HG02678 (cell line): Measurements from ENCODE around the gene KCNV2.
"Not testable (repeated sequence)": the region's sequence is repeated elsewhere in the genome, so short reads cannot be mapped to it uniquely, and the experiment has no call there.

Source experiments
- ATAC-seq: cut with Tn5 transposase; IDR thresholded peaks from one replicate; pipeline ENCODE4 v1.9.1; 2021; ENCODE audit warnings: mild to moderate bottlenecking, moderate library complexity; ENCODE audit not compliant: unreplicated experiment

KCNV2 gene

DNA sequence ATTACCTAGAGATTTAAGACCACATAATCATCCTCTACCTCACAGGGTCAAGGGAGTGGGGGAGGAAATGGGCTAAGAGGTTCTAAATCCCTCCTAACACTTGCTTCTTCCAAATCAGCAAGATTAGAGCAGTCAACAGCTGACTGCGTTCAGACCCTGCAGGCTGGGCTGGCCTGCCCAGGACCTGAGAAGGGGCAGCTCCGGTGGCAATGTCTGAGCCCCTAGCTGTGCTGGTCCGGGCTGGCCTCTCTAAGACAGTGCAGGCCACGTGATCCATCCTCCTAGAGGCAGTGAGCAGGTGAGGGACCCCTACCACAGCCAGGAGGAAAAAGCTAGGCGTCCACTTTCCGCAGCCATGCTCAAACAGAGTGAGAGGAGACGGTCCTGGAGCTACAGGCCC lies at the start of gene KCNV2:
TSS of gene KCNV2 (plus strand) at position 126 of the 400 bp plus-strand sequence. CDS start at position 356, 230 bp downstream.
- ATAC-seq = no peak

DNA sequence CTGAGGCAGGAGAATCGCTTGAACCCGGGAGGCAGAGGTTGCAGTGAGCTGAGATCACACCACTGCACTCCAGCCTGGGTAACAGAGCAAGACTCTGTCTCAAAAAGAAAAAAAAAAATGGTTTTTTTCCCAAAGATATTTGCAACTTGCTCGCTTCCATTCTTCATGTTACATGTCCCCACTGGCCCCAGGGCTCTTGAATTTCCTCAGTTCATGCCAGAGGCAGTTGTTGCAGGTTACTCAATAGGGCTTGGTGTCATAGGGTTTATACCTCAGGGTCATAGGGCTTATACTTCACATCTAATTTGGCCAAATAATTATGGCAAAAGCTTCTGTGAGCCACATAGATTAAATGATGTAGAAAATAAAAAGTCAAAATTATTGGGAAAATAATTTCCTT lies 44.1 kb upstream of the KCNV2 start:
- no peak for ATAC-seq

DNA sequence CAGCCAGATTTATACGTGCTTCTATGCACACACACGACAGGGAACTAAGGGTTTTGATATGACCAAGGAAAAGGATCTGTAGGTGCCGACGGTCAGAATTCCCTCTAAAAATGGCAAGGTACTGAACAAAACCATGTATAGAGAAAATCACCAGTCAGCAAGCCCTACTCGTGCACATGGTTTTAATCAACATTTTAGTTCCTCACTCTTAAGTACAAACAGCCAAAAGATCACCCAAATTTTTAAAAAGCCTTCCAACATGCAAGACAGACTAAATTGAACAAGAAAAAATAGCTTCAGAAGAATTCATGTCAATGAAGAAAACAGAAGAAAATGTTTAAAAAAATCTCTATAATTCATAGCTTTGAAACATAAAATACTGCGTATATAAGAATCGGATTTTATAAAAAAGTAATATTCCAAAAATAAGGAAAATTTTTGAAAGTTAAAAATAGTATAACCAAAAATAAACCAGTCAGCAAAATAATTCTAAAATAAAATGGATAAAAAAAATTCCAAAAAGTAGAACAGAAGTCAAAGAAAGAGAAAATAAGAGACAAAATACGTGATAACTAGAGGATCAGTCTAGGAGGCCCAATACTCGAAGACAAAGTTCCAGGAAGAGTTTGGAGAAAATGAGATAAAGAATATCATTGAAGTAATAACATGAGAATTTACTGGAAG lies 43.0 kb upstream of the KCNV2 start:
- no peak for ATAC-seq

DNA sequence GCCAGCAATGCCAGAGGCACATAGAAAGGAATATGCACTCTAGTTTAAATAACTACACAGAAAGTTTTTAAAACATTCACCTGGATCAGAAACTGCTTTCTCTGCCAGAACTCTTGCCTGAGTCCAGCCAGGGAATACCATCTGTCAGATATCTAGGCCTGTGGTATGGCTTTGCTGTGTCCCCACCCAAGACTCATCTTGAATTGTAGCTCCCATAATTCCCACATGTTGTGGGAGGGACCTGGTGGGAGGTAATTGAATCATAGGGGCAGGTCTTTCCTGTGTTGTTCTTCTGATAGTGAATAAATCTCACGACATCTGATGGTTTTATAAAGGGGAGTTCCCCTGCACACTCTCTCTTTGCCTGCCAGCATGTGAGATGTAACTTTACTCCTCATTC lies 41.5 kb upstream of the KCNV2 start:
- no peak for ATAC-seq

DNA sequence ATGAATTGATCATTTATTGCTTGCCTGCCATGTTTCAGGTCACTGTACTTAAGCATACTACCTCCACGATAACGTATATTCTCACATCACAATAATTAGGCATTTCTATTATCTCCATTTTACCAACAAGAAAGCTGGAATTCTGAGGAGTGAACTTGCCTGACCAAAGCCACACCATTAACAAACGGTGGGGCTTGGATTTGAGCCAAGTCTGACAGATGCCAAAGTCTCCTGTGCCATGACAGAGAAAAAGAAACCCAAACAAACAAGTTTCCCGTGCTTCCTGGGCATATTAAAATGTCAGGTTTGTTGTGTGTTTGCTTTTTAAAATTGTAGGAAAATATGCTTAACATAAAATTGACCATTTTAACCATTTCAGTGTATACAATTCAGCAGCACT lies 40.8 kb upstream of the KCNV2 start:
- ATAC-seq = no peak

DNA sequence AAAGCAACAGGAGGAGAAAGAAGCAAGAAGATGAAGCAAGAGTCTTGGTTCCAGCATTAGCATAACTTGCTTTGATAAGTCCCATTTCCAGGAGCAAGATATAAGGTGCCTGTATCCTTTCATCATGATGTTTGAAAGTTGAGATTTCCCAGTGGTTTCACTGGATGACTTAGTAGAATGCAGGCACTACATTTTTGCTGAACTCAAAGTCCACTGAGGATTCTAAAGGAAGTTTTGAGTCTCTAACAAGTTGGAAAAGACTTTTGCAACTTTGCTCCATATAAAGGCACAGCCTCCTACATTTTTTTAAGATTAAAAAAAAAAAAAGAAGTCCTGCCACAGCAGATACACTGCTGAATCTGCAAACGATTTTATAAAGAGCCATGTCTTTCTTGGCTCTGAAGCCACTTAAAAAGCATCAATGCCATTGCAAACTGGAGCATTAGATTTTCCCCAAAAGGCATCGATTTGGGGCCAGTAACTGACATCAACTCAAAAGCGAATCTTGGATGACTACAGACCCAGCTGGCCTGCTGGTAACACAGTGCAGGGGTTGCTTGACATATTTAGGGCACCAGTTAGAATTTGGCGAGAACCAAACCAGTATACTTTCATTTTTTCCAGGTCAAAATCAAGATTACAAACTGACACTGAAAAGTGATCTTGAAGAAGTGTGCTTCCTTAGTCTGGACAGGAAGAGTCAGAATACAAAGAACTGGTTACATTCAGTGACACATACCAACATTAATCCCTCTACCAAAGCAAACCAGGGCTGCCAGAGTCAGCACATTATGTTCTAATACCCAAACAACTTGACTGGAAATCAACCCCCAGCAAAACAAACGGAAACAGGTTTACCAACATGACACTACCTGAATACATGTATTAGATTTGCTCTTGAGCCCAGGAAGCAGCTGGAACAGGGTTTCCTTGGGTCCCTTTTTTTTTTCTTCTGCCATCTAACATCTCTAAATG lies 39.1 kb upstream of the KCNV2 start:
- no peak for ATAC-seq

DNA sequence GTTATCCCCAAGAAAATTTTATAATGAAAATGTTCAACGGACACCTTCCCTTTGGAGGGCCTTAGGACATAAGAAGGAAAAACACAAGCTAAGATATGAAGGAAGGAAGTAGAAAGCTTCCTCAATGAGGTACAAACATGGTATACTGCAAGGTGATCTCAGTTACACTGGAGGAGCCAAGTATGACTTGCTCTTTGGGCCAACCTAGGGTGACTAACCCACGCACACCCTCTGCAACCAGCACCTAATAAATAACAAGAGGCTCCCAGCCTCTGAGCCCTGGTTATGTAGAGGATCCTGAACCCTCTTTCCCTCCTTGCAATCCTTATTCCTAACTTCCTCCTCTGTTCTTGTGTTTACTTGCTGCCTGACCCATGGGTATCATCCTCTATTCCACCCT lies 38.3 kb upstream of the KCNV2 start:
- ATAC-seq = no peak

DNA sequence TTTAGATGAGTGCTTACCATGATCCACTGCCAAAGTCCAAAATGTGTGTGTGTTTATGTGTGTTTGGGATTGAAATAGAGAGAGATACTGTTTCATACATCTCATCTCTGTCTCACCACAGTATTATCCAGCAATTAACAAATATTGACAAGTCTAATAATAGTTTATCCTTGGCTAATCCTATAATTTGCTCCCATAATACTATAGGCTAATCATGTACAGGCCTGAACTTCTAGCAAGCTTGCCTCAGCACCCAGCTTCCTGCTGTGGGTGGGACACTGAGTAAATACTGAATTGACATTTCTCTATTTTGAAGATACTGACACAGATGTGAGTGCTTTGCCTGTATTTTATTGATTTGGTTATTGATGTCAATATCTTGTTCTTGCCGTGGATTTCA lies 35.3 kb upstream of the KCNV2 start:
- ATAC-seq = no peak

DNA sequence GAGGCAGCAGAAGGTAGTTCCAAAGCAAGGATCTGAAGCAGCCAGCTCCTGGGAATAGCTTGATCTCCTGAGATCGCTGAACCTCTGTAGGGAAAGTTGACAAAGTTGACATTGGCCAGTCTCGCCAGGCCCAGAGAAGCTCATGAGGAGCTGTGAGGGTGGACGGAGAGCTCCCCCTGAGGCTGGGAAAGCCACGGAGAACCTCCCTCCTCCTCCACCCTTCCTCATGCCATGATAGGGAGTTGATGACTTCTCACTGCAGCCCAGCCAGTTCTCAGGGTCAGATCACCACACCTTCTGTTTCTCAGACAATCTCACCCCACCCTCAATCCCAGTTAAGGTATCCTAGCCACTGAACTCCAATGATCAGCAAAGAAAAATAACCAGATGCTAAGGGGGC lies 30.4 kb upstream of the KCNV2 start:
- no peak for ATAC-seq

DNA sequence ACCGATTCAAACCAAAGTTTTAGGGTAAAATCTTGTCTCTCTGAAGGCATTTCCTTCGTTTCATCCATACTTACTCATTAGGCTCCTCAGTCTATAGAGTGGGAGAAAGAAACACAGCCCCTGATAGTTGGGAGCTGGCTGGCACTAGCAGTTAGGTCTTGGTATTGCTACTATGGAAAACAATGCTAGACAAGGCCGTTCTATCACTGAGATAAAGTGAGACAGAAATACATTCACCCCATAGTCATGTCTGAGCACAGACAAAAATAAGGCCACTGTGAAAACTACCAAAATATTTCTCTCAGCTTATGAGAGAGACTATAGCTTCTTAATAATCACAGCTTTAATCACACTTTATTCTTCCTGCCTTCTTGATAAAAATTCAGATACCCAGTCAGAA lies 28.7 kb upstream of the KCNV2 start:
- ATAC-seq = no peak

DNA sequence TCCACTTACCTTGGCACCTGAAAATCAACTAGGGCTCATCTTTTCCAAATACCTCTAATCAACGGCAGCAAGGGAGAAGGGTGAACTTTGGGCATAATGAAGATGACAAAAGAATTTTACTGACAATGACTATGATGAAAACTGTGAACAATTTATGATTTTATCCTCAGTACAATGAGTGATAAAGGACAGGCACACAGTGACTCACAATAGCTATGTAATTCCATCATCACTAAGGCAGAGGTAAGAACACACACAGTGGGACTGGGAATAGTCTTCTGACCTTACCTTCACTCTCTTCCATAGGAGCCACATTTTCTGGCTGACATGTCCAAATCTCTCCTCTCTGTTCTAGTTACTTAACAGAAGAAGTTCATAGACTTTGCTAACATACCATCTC lies 26.1 kb upstream of the KCNV2 start:
- ATAC-seq = no peak

DNA sequence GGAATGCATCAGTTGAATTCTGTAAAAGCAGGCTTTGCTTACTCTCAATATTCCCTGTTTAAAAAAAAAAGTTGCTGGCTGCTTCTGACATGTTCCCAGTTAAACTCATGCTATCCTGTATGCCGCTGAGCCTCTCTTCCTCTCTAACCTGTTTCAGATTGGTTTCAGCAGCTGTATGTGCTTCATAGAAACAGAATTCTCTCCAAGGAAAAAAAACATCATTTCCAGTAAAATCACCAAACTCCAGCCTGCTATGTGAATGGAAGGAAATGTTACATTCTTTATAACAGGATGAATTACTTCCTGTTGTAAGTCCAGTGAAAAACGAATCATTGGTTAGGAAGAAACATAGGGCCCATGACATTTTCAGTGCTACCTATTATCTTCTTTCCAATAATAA lies 25.7 kb upstream of the KCNV2 start:
- no peak for ATAC-seq

DNA sequence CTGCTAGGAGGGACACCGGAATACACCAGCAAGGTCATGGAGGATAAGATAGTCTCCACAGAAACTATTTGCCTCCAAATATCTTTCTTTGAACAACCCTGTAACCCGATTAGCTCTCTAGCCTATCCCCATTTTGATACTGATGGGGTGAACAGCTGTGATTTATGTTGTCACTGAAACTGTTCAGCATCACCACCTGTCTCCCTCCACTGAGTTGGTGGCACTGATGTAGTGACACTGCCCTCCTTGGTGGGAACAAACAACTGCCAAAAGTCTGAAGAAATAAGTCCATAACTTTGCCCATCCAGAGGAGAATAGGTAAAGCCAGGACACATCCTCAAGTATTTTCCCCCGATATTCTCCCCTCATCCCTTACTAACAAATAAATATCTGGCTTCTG lies 24.3 kb upstream of the KCNV2 start:
- ATAC-seq = no peak

DNA sequence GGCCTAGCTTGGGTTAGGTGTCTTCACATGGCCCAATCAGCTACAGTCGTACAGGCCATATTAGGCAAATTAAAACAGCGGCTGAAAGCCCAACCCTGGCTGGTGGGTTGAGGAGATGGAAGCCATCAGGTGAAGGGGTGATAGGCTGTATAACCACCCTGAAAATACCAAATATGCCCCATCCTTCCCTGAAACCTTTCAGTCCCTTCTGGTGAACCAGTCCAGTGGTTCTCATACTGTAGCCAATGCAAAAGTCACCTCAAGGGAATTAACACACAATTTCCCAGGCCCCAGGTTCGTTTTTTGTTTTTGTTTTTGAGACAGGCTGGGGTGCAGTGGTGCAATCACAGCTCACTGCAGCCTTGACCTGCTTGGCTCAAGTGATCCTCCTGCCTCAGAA lies 19.8 kb upstream of the KCNV2 start:
- peak; percentile 85 for ATAC-seq

DNA sequence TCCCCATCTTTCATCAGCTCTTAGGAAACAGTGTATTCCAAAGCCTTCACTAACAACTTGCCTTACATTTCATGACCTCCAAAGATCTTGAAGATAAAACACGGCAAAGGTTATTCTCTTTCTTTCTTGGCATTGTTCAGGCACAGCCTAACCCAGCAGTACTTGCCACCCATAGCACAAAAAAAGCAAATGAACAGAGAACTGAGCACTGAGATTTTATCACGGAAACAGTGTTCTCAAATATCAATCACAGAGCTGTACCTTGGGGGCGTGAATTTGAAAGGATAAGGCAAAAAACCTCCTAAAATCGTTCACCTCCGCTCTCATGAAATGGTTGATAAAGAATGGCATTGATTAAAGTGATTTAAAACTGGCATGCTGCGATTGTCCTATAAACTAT lies 16.9 kb upstream of the KCNV2 start:
- ATAC-seq = no peak

DNA sequence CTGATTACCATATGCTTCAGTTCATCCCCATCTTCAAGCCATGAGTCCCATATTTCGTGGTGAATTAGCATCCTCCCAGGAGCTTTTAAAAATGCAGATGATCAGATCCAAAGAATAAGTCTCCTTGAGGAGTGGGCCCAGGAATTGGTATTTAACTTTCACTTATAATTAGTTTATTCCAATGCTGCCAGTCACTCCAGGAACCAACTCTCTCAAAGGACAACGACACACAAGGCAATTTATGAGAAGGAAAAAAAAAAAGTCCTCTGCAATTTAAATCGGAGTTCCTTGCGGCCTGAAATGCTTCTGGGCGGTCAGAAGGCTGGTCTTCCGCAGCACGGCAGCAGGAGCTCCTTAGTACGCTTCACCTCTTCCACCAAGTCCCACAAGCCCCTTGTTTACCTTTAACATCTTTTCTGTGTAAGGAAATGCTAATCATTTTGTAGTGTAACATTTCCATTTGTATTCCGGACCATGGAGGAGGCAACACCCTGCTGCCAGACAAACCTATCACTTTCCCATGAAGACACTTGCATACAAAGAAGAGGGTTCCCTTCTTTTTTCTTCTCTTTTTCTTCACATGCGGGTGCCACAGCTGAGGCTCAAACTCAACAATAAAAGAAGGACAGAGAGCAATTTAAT lies 16.3 kb upstream of the KCNV2 start:
- no peak for ATAC-seq

DNA sequence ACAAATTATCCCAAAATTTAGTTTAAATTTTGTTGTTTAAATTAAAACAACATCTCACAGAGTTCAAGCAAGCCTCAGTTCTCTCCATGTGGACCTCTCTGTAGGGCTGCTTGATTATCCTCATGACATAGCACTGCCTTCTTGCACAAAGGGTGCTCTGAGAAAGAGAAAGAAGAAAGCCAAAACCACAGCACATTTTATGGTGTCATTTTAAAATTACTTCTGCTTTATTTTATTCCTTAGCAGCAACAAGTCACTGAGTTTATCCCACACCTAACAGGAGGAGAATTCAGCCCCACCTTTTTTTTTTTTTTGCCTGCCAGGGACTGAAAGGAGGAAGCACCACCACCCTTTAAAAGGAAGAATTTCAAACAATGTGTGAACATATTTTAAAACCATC lies 12.8 kb upstream of the KCNV2 start:
- no peak for ATAC-seq

DNA sequence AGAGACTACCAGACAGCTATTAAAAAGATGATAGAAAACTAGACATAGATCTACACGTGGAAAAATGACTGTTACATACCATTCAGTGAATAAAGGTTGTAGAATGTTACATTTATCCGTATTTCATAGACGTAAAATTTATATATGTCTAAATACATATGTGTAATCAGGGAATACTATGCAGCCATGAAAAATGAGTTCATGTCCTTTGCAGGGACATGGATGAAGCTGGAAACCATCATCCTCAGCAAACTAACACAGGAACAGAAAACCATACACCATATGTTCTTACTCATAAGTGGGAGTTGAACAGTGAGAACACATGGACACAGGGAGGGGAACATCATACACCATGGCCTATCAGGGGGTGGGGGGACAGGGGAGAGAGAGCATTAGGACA lies 10.1 kb upstream of the KCNV2 start:
- ATAC-seq = not testable (repeated sequence)

DNA sequence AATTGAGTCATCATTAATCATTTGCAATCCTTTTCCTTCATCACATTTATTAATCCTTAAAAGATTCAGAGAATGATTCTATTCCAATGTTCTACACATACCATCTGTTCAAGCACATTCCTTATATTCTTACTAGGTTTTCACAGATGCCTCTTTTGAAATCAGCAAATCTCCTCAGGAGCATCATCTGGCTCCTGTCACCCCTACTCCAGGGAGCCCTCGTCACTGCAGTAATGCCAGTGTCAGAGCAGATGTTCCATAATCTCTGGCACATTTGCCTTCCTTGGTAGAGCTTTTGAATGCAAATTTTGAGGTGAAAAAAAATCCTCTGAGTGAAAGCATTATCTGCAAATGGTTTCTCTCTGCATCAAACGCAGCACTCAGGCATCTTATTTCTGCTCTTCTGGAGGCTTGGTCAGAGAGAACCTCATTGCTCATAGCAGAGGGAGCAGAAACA lies 7.6 kb upstream of the KCNV2 start:
- ATAC-seq = peak; percentile 62

DNA sequence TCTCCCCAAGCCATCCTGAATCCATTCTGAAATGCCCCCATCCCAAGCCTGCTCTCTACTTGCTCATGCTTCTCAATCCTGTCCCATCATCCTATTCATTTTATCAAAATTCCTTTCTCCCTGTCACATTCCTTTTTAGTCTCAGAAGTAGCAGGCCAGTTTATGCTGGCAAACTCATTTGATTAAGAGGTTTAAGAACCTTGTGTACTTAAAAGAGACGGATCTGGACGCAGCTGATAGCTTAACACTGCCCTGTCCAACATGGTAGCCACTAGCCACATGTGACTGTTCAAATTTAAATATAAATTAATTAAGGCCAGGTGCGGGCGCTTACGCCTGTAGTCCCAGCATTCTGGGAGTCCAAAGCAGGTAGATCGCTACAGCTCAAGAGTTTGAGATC lies 5.6 kb upstream of the KCNV2 start:
- ATAC-seq = no peak

DNA sequence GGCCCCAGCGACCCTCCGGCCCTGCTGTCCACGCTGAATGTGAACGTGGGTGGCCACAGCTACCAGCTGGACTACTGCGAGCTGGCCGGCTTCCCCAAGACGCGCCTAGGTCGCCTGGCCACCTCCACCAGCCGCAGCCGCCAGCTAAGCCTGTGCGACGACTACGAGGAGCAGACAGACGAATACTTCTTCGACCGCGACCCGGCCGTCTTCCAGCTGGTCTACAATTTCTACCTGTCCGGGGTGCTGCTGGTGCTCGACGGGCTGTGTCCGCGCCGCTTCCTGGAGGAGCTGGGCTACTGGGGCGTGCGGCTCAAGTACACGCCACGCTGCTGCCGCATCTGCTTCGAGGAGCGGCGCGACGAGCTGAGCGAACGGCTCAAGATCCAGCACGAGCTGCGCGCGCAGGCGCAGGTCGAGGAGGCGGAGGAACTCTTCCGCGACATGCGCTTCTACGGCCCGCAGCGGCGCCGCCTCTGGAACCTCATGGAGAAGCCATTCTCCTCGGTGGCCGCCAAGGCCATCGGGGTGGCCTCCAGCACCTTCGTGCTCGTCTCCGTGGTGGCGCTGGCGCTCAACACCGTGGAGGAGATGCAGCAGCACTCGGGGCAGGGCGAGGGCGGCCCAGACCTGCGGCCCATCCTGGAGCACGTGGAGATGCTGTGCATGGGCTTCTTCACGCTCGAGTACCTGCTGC lies 839 bp downstream of the KCNV2 start:
- ATAC-seq = no peak
